Activated naive CD8-positive, alpha-beta T cell treated with anti-CD3 and anti-CD28 coated beads for 36 hours (primary cell): ENCODE data around the gene NEUROD2. TPM values are rescaled to one million over a fixed set of nuclear protein-coding genes. Genes with fewer than 3 reads are reported as not detected.
A peak's percentile ranks its signal among the peaks of the same experiment; 100 is the strongest.

ENCODE experiments used
- DNase-seq: peaks from one replicate; pipeline ENCODE4 v3.0.0; 2021
- H3K27ac Mint-ChIP-seq: one replicate; pipeline ENCODE4 v1.8.0; 2022; ENCODE audit warnings: mild to moderate bottlenecking, moderate library complexity, mixed read lengths
- H3K27me3 Mint-ChIP-seq: one replicate; pipeline ENCODE4 v1.8.0; 2022; ENCODE audit warnings: mild to moderate bottlenecking, mixed read lengths
- H3K36me3 Mint-ChIP-seq: one replicate; pipeline ENCODE4 v1.8.0; 2021; ENCODE audit warnings: mild to moderate bottlenecking, mixed read lengths
- H3K4me1 Mint-ChIP-seq: one replicate; pipeline ENCODE4 v1.8.0; 2021; ENCODE audit warnings: mixed read lengths
- H3K4me3 Mint-ChIP-seq: one replicate; pipeline ENCODE4 v1.8.0; 2022; ENCODE audit warnings: mild to moderate bottlenecking, moderate library complexity, mixed read lengths
- H3K9me3 Mint-ChIP-seq: one replicate; pipeline ENCODE4 v1.8.0; 2022; ENCODE audit warnings: mixed read lengths
- total RNA-seq, 2 experiments: library from RNA; stranded (reverse); gene quantifications; one replicate each; pipeline ENCODE4 v1.2.3, GENCODE V29; 2021

The NEUROD2 gene
- not detected for total RNA-seq

DNA sequence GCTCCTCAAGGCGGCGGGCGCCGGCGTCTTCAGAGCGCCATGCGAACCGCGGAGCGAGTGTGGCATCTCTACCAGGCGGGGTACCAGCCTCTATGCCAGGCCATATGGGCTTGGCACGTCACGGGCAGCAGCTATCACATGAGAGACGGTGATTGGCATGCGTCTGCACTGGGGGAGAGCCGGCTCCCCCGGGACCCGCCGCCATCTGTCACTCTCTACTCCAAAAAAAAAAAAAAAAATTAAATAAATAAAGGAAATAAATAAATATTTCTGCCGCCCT, at the start of gene NEUROD2:
Gene NEUROD2, minus strand, starts transcription at position 70 of the 280 bp plus-strand sequence. CDS start 1,321 bp downstream, outside the sequence.
- Mint-ChIP-seq H3K27me3 (peaks cover 67% of the 10 kb centered on the region), H3K27ac (no peak within 1 kb of the TSS), H3K9me3 (no peaks in the 10 kb centered on the region), H3K36me3 (no peaks in the 10 kb centered on the region), H3K4me3 (peak within 1 kb of the TSS; percentile 22), H3K4me1 (peaks cover 14% of the 10 kb centered on the region)
- DNase-seq = no peak

DNA sequence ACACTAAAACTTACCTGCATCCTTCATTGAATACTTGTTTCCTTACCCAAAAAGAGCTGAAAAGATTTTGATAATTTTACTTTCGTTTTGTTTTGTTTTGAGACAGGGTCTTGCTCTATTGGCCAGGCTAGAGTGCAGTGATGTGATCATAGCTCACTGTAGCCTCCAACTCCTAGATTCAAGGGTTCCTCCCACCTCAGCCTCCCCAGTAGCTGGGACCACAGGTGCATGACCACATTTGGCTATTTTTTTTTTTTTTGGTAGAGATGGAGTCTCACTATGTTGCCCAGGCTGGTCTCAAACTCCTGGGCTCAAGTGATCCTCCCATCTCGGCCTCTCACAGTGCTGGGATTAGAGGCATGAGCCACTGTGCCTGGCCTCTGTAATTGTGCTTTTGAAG, 47.4 kb upstream of the NEUROD2 start:
- no peaks in the 10 kb centered on the region for H3K27me3 Mint-ChIP-seq
- H3K4me3 Mint-ChIP-seq = no peak overlapping the region
- no peak overlapping the region for H3K27ac Mint-ChIP-seq
- DNase-seq = no peak
- H3K36me3 Mint-ChIP-seq = peaks cover 4% of the 10 kb centered on the region
- H3K9me3 Mint-ChIP-seq = no peaks in the 10 kb centered on the region
- peaks cover 46% of the 10 kb centered on the region for H3K4me1 Mint-ChIP-seq

DNA sequence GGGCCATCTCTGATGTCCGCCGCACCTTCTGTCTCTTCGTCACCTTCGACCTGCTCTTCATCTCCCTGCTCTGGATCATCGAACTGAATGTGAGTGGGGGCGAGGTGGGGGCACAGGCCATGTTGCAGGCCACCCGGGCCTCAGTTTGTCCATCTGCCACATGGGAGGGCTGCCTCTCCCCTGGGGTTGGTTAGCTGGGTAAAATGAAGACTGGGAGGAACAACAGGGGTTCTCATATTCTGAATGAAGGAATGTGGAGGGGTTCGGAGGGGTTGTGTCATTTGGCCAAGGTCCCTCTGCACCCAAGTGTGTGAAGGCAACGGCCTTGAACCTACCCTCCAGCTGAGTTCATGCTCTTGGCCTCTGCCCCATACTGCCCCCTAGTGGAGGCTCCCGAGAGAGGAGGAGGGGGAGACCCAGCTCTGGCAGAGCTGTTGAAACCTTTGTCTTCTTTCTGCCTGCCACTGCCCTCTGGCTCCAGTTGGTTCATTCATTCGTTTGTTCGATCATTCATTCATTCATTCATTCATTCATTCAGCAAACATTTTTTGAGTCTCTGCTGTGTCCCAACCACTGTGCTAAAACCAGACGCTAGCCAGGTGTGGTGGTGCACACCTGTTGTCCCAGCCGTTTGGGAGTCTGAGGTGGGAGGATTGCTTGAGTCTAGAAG, 46.1 kb upstream of the NEUROD2 start:
- peaks cover 38% of the 10 kb centered on the region for H3K4me1 Mint-ChIP-seq
- peaks cover 4% of the 10 kb centered on the region for H3K36me3 Mint-ChIP-seq
- no peaks in the 10 kb centered on the region for H3K9me3 Mint-ChIP-seq
- no peak overlapping the region for H3K27ac Mint-ChIP-seq
- H3K4me3 Mint-ChIP-seq = no peak overlapping the region
- DNase-seq = peak; percentile 73
- H3K27me3 Mint-ChIP-seq = no peaks in the 10 kb centered on the region

DNA sequence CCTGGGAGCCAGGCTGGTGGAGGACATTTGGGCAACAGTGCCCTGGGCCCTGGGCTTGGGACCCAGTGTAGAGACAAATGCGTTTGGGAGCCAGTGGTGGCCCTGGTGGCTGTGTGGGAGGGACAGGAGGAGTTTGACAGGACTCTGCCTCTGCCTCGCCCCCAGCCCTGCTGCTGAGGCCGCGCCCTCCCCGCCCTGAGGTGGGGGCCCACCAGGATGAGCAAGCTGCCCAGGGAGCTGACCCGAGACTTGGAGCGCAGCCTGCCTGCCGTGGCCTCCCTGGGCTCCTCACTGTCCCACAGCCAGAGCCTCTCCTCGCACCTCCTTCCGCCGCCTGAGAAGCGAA, 45.6 kb upstream of the NEUROD2 start:
- DNase-seq = no peak
- H3K27ac Mint-ChIP-seq = no peak overlapping the region
- no peaks in the 10 kb centered on the region for H3K27me3 Mint-ChIP-seq
- H3K36me3 Mint-ChIP-seq = peaks cover 4% of the 10 kb centered on the region
- peaks cover 38% of the 10 kb centered on the region for H3K4me1 Mint-ChIP-seq
- H3K4me3 Mint-ChIP-seq = no peak overlapping the region
- no peaks in the 10 kb centered on the region for H3K9me3 Mint-ChIP-seq

DNA sequence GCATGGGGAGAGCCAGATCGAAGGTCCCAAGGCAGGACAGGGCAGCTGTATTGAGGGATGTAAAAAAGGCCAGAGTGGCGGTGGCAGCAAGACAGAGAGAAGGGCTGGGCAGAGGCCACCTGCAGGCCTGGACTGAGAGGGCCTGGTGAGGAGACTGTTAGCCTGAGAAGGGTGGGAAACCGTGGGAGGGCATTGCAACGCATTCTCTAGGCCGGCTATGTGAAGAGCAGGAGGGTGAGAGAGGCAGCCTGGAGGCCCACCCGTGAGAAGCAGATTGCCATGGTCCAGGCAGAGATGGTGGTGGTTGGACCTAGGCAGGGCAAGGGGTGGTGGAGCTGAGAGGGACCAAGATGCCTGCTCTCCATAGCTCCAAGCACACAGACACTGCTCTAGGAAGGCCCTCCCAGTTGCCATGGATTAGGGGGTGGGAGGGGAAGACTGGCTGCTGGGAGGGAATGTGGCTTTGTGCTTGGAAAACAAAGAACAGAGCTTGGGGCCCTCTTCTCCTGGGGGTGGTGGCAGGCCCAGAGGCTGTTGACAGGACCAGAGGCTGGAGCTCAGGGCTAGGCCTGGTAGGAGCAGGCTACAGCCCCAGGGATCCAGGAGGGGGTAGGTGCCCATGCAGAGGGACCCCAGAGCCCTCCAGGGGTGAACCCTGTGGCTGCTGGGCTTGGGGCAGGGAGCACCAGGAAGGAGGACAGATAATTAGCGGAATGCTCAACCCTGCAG, 45.0 kb upstream of the NEUROD2 start:
- DNase-seq = no peak
- Mint-ChIP-seq H3K27ac (peak overlapping the region; percentile 40), H3K4me3 (no peak overlapping the region), H3K9me3 (no peaks in the 10 kb centered on the region), H3K27me3 (no peaks in the 10 kb centered on the region), H3K36me3 (peaks cover 4% of the 10 kb centered on the region), H3K4me1 (peaks cover 33% of the 10 kb centered on the region)

DNA sequence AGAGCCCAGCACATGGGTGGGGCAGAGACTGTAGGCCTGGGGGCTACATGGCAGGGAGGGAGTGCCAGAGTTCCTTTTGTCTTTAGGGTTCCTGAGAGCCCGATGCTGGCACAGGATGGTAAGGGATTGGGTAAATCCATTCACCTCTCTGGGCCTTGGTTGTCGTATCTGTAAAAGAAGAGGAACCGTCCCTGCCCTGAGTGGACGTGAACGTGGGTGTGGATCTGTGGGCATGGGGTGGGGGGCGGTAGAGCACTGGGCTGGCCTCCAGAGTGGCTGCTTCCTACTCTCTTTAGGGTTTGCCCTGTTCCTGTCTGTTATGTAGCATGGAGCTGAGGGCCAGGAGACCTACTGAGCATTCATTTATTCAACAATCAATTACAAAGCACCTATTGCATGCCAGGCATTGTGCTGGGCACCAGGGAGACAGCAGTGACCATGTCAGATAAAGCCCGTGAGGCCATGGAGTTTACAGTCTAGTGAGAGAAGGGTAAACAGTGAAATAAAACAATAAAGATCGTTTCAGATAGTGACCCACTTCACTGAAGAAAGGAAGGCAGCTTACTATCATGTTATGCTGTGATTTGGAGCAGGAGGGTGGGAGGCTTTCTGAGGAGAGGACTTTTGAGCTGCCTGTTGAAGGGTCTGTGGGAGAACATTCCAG, 44.3 kb upstream of the NEUROD2 start:
- peak overlapping the region; percentile 40 for H3K27ac Mint-ChIP-seq
- H3K36me3 Mint-ChIP-seq = peaks cover 4% of the 10 kb centered on the region
- peaks cover 31% of the 10 kb centered on the region for H3K4me1 Mint-ChIP-seq
- no peaks in the 10 kb centered on the region for H3K9me3 Mint-ChIP-seq
- no peak for DNase-seq
- no peak overlapping the region for H3K4me3 Mint-ChIP-seq
- no peaks in the 10 kb centered on the region for H3K27me3 Mint-ChIP-seq

DNA sequence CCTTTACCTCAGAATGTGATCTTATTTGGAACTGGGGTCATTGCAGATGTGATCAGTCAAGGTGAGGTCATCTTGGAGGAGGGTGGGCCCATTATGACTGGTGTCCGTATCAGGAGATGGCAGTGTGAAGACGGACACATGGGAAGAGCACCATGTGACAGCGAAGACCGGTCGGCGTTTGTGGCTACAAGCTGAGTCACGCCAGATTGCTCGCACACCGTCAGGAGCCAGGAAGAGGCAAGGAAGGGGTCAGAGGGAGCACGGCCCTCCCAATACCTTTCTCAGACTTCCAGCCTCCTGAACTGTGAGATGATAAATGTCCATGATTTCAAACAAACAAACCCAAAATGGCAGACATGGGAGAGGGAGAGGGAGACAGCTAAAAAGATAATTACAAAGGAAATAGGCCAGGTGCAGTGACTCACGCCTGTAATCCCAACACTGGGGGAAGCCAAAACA, 42.4 kb upstream of the NEUROD2 start:
- peaks cover 6% of the 10 kb centered on the region for H3K36me3 Mint-ChIP-seq

DNA sequence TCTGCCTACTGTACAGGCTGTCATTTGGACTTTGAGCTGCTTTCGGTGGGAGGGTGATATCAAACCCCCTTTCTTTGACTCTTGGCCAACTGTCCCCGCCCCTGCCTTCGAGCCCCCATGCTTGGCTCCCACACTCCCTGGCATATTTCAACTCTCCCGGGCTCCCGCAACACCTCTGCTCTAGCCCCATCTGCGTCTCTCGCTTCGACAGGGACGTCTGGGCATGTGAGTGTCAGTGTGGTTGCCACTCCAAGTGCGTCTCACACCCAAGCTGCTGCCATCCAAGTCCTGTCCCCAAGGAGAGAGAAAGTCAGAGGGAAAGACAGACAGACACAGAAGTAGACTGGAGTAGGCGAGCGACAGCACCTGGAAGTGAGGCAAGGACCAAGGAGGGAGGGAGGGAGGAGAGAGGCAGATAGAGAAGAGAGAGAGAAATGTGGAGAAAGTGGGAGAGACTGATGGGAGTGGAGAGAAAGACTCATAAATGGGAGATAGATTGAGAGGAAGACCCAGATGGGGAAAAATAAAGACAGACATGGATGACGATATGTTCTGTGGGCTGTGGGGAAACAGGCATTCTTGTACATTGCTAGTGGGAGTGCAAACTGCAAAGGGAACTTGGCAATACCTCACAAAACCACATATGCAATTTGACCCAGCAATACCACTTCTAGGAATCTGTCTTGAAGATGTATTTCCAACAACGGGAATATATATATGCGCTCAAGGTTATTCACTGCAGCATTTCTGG, 41.1 kb upstream of the NEUROD2 start:
- H3K36me3 Mint-ChIP-seq = peaks cover 4% of the 10 kb centered on the region
- H3K4me1 Mint-ChIP-seq = peaks cover 29% of the 10 kb centered on the region
- no peaks in the 10 kb centered on the region for H3K27me3 Mint-ChIP-seq
- no peak for DNase-seq
- H3K4me3 Mint-ChIP-seq = no peak overlapping the region
- no peak overlapping the region for H3K27ac Mint-ChIP-seq
- no peaks in the 10 kb centered on the region for H3K9me3 Mint-ChIP-seq

More for the DNA sequence above, 42.4 kb upstream of the NEUROD2 start:
- no peaks in the 10 kb centered on the region for H3K9me3 Mint-ChIP-seq
- DNase-seq = no peak
- no peak overlapping the region for H3K27ac Mint-ChIP-seq
- H3K4me1 Mint-ChIP-seq = peaks cover 25% of the 10 kb centered on the region
- no peaks in the 10 kb centered on the region for H3K27me3 Mint-ChIP-seq
- no peak overlapping the region for H3K4me3 Mint-ChIP-seq

DNA sequence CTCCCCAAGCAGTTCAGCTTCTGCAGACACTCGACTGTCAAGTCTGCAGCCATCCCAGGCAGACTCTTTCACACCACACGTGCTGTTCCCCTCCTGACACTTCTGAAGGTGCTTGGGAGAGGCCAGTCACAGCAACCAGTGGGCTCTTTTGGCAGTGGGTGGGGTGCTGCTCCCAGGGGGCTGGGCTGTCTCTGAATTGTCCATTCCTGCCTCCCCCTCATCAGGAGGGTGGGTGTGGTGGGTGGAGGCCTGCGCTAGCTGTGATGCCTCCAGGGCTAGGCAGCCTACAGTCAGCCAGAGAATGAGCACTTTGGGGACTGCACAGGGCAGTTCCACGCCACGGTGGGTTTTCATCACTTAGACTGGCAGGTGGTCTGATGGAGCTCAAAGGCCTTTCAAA, 39.5 kb upstream of the NEUROD2 start:
- Mint-ChIP-seq H3K27me3 (no peaks in the 10 kb centered on the region), H3K36me3 (peaks cover 4% of the 10 kb centered on the region), H3K4me1 (peaks cover 38% of the 10 kb centered on the region), H3K27ac (no peak overlapping the region), H3K9me3 (no peaks in the 10 kb centered on the region), H3K4me3 (no peak overlapping the region)
- DNase-seq = no peak

DNA sequence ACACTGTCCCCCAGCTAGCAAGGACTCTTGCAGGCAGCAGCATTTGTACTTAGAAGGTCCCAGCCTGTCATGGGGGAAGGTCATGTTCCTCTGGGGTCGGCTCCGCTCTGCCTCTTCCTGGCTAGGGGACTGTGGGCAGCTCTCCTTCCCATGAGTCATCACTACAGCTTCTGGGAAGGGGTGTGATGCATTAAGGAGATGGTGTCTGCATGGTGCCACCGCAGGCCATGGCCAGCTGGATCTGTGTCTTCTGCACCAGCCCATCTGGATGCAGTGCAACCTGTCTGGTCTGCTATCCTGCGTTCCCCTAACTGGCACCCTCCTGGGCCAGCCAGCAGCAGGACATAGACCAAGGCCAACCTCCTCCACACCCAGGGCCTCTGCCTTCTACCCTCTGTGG, 35.6 kb upstream of the NEUROD2 start:
- Mint-ChIP-seq H3K9me3 (no peaks in the 10 kb centered on the region), H3K27ac (no peak overlapping the region), H3K36me3 (peaks cover 6% of the 10 kb centered on the region), H3K4me3 (no peak overlapping the region), H3K27me3 (no peaks in the 10 kb centered on the region), H3K4me1 (peaks cover 54% of the 10 kb centered on the region)
- no peak for DNase-seq

DNA sequence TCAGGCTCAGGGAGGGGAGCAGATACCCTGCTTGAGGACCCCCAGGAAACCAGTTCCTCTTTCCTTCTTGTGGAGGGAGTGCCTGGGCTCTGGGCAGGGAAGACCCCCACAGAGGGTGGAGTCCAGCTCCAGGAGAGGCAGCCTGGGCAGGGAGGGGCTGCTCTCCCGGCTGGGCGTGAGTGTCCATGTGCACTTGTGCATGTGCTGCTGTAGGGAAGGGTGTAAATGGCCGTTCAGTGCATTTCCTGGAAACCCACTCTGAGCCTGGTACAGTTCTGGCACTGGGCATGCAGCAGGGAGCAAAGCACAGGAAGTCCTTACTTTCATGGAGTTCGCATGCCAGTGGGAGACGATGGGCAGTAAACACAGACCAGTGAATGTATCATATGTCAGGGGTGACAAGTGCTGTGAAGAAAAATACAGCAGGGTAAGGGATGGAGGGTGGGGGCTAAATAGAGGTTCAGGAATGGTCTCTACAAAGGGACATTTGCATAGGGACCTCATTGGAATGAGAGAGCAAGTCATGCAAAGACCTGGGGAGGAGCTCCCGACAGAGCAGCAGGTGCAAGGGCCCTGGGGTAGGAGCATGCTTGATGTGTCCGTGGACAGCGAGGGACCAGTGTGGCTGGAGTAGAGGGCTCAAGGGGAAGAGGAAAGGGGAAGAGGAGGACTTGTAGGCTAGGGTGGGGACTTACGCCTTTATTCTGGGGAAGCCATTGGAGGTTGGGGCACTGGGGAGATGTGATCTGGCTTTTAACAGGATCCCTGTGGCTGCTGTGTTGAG, 34.8 kb upstream of the NEUROD2 start:
- Mint-ChIP-seq H3K27ac (no peak overlapping the region), H3K9me3 (no peaks in the 10 kb centered on the region), H3K27me3 (no peaks in the 10 kb centered on the region), H3K36me3 (peaks cover 9% of the 10 kb centered on the region), H3K4me1 (peaks cover 60% of the 10 kb centered on the region), H3K4me3 (no peak overlapping the region)
- no peak for DNase-seq

DNA sequence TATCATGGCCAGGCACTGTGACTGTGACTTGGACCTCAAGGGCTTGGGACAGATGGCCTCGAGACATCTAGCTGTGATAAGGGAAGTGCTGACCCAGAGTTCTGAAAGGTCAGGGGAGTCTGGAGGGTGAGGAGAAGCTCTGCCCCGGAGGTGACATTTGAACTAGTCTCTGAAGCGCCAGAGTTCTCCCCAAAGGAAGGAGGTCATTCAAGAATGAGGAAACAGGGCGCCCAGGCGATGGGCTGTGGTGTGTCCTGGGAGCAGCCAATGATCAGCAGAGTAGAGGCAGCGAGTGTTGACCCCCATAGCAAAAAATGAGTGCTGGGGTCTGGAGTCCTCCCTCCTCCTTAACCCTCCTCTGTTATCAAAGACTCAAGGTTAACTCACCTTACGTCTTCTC, 34.2 kb upstream of the NEUROD2 start:
- DNase-seq = no peak
- H3K4me1 Mint-ChIP-seq = peaks cover 60% of the 10 kb centered on the region
- no peaks in the 10 kb centered on the region for H3K27me3 Mint-ChIP-seq
- no peak overlapping the region for H3K27ac Mint-ChIP-seq
- H3K4me3 Mint-ChIP-seq = no peak overlapping the region
- H3K36me3 Mint-ChIP-seq = peaks cover 9% of the 10 kb centered on the region
- H3K9me3 Mint-ChIP-seq = no peaks in the 10 kb centered on the region

DNA sequence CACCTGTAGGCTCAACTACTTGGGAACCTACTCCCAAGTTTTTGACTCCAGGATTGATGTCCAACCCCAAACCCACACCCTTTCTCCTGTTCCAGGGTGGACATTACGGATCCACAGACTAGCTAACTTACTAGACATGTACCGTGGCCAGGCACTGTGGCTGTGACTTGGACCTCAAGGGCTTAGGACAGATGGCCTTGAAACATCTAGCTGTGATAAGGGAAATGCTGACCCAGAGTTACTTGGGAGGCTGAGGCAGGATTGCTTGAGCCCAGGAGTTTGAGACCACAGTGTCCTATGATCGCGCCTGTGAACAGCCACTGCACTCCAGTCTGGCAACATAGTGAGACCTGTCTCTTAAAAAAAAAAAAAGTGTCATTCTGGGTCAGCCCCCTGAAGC, 33.4 kb upstream of the NEUROD2 start:
- no peak for DNase-seq
- no peak overlapping the region for H3K4me3 Mint-ChIP-seq
- H3K27ac Mint-ChIP-seq = no peak overlapping the region
- H3K4me1 Mint-ChIP-seq = peaks cover 65% of the 10 kb centered on the region
- H3K27me3 Mint-ChIP-seq = no peaks in the 10 kb centered on the region
- peaks cover 9% of the 10 kb centered on the region for H3K36me3 Mint-ChIP-seq
- no peaks in the 10 kb centered on the region for H3K9me3 Mint-ChIP-seq

DNA sequence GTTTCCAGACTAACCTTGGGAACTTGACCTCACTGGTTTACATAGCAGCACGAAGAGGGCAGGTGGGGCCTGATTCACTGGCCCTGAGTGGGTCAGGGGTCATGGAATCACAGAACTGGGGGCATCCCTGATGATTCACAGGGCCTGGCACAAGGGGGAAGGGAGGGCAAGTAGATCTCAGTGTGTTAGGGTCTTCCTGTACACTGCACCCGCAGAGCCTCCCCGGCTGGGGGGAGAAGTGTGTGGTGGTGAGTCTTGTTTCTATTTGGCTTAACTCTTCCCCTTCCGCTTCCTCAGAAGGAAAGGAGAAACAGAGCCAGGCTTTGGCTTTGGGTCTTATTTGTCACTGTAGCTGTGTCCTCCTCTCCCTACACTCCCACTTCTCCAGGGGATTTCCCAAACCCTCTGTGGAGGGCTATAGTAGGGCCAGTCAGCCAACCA, 32.9 kb upstream of the NEUROD2 start:
- Mint-ChIP-seq H3K36me3 (peaks cover 8% of the 10 kb centered on the region), H3K9me3 (no peaks in the 10 kb centered on the region), H3K27me3 (no peaks in the 10 kb centered on the region), H3K4me1 (peaks cover 64% of the 10 kb centered on the region), H3K4me3 (peak overlapping the region; percentile 18), H3K27ac (peak overlapping the region; percentile 39)
- DNase-seq = no peak
